Heart left ventricle (tissue), 16 donors: ENCODE data around the gene TFPT. TPM values are rescaled to one million over a fixed set of nuclear protein-coding genes. Genes with fewer than 3 reads are reported as not detected.

ENCODE experiments used
- ATAC-seq, 4 donors: fragments of 200-7000 bp; cut with Tn5 transposase; one replicate each; pipeline ENCODE4 v1.9.1; 2020 to 2022; ENCODE audit warnings: moderate library complexity in 4 of 4, mild to moderate bottlenecking in 3 of 4, moderate number of reproducible peaks in 1 of 4
- DNase-seq, 5 donors: peaks; one replicate each; pipeline ENCODE4 v3.0.0-alpha.2; 2020
- H3K27ac ChIP-seq, 12 donors: fragments of 200-600 bp; sonication (generic) in 4 of 12; one replicate each; pipeline versions ENCODE4 v1.5.0 to v1.8.0; 2016 to 2022; ENCODE audit warnings: mild to moderate bottlenecking in 2 of 12
- H3K27me3 ChIP-seq, 9 donors: fragments of 200-600 bp; sonication (generic) in 2 of 9; one replicate each; pipeline versions ENCODE4 v1.5.1 to v1.8.0; 2016 to 2022; ENCODE audit warnings: mild to moderate bottlenecking in 3 of 9
- H3K36me3 ChIP-seq, 9 donors: fragments of 200-600 bp; sonication (generic) in 2 of 9; one replicate each; pipeline versions ENCODE4 v1.5.0 to v1.8.0; 2018 to 2022; ENCODE audit warnings: mild to moderate bottlenecking in 2 of 9
- H3K4me1 ChIP-seq, 12 donors: fragments of 200-600 bp; sonication (generic) in 4 of 12; one replicate each; pipeline versions ENCODE4 v1.5.0 to v1.8.0; 2016 to 2022; ENCODE audit warnings: mild to moderate bottlenecking in 3 of 12
- H3K4me3 ChIP-seq, 12 donors: fragments of 200-600 bp; sonication (generic) in 4 of 12; one replicate each; pipeline versions ENCODE4 v1.5.0 to v1.8.0; 2017 to 2022; ENCODE audit warnings: mild to moderate bottlenecking in 9 of 12, moderate library complexity in 4 of 12
- H3K9me3 ChIP-seq, 12 donors: fragments of 200-600 bp; sonication (generic) in 4 of 12; one replicate each; pipeline versions ENCODE4 v1.5.0 to v1.8.0; 2016 to 2022; ENCODE audit warnings: mild to moderate bottlenecking in 1 of 12
- CTCF ChIP-seq, 12 donors: fragments of 200-600 bp; sonication (generic) in 4 of 12; IDR thresholded peaks; one replicate each; pipeline versions ENCODE4 v1.5.0 to v1.8.0; 2018 to 2022; ENCODE audit warnings: antibody characterized with exemption in 12 of 12, mild to moderate bottlenecking in 5 of 12
- POLR2A ChIP-seq, 2 donors: fragments of 450-650 bp; IDR thresholded peaks; one replicate each; pipeline ENCODE4 v1.6.1; 2017; ENCODE audit warnings: antibody characterized with exemption in 2 of 2, mild to moderate bottlenecking in 2 of 2, moderate library complexity in 2 of 2
- WGBS, 4 donors: extraction: QIAGEN DNeasy Blood & Tissue Kit in 2 of 4; methylation state at CpG; one replicate each; pipeline versions ENCODE4 v1.1.5 to v1.1.7; 2013 to 2018; 5-methylcytosine and 5-hydroxymethylcytosine counted together
- intact Hi-C, 10 donors: fragments of 100-400 bp; cut with DNase I; formaldehyde crosslinking; loops; one replicate each; pipeline versions ENCODE4 v1.11.1 to v1.14.2; 2022
- long read RNA-seq, 3 donors: library from polyadenylated mRNA; unstranded; transcript quantifications; one replicate each; pipeline ENCODE4 v2.0.0, GENCODE V29; 2020 to 2021
- polyA plus RNA-seq, 2 donors: library from polyadenylated mRNA; stranded (reverse); fragments of 200-250 nt; gene quantifications; one replicate each; pipeline ENCODE4 v1.2.3, GENCODE V29; 2013
- total RNA-seq, 9 donors: library from RNA; depleted of rRNA in 2 of 9; stranded (reverse); fragments of >200 nt in 2 of 9; fragmentation: NEBNext Ultra II Directional in 3 of 9; extraction: Animal tissue kit (Norgen Biotek cat#: 25700) in 3 of 9; gene quantifications; one replicate each; pipeline versions ENCODE4 v1.1.0 to v1.2.4, GENCODE V29; 2016 to 2023
- donor health status: ischemic (EF 13 %, LVEDD 7.1; RV severe dilation, severe dysfunction).
- donor health status: healthy with polysubstance abuse.
- donor health status: DM: no; HTN: yes; CAD: no.
- donor health status: DM: no; HTN: no; CAD: no.
- donor health status: ischemic (EF 25% LVEDD 6.9; RV normal size, moderate dysfunction).
- donor health status: ischemic (EF 25% LVEDD 5.7; RV mildly dilated, moderate dysfunction).
- donor health status: healthy.
- donor health status: DM: yes; HTN: yes; CAD: no.
- donor health status: ischemic (EF 35%, LVEDD 5.7; RV mildly dilated, moderate dysfunction).
- donor health status: nonischemic (EF 11% LVEDD 7.7; RV severe dilation, severe dysfunction).
- donor health status: DM: yes; HTN: yes; CAD: no.
- donor health status: PGD.
- donor health status: ischemic (EF 29% LVEDD 5.4; RV normal size, mild dysfunction).
- donor health status: nonischemic (EF 23%, LVEDD 6.1; RV moderate dilation, normal function).

TFPT gene, protein sequence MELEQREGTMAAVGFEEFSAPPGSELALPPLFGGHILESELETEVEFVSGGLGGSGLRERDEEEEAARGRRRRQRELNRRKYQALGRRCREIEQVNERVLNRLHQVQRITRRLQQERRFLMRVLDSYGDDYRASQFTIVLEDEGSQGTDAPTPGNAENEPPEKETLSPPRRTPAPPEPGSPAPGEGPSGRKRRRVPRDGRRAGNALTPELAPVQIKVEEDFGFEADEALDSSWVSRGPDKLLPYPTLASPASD
- 10 to 100 TPM in 8 of 9 donors, 1 to 10 TPM in 1; 9.6 to 23.1 (median 12.5) TPM for total RNA-seq
- 10 to 100 TPM; 26.0 to 26.5 TPM for polyA plus RNA-seq
- long read RNA-seq, donor 1, transcript TFPT-203 (6 exons, 1,205 nt) = major isoform, 6 of 11 reads
- long read RNA-seq, donor 1, partial matches to known transcripts = 1 of 11 reads
- long read RNA-seq, donor 1, other reads (novel, unspliced or antisense) = 4 of 11 reads
- long read RNA-seq, donor 2, transcript TFPT-203 (6 exons, 1,205 nt) = major isoform, 7 of 13 reads
- long read RNA-seq, donor 2, partial matches to known transcripts = 0 of 13 reads
- long read RNA-seq, donor 2, other reads (novel, unspliced or antisense) = 6 of 13 reads
- long read RNA-seq, donor 3, transcript TFPT-203 (6 exons, 1,205 nt) = major isoform, 5 of 5 reads
- long read RNA-seq, donor 3, partial matches to known transcripts = 0 of 5 reads
- long read RNA-seq, donor 3, other reads (novel, unspliced or antisense) = 0 of 5 reads

- peak; percentile 93 to 96 (median 94) for ATAC-seq
- Histone ChIP-seq H3K9me3 (no peaks in the 10 kb centered on the region), H3K27ac (peak within 1 kb of the TSS; percentile 78 to 95 (median 92)), H3K4me1 (peaks cover 4 to 26% (median 22%) of the 10 kb centered on the region in 12 donors), H3K27me3 (no peaks in the 10 kb centered on the region), H3K36me3 (peaks cover 3 to 45% (median 34%) of the 10 kb centered on the region in 9 donors), H3K4me3 (peak within 1 kb of the TSS; percentile 57 to 99 (median 80))
- TF ChIP-seq POLR2A (IDR thresholded peaks at IDR 0.05) (peak in 1 of 2 donors; percentile 47), CTCF (IDR thresholded peaks at IDR 0.05) (no peak)
- DNase-seq = peak; percentile 96 to 98 (median 98)
- intact Hi-C loops = loop anchor here in 2 of 10 donors (1.0 kb wide), 2 partner anchors 13 to 22 kb away; partner anchors contain the start of genes NDUFA3 (in 2 of the 2) and CNOT3 (in 1 of the 2)
- WGBS, 4 donors = 0 to 1% (median 0%) methylated on average over 59 to 60 of the region's 60 CpGs
Measured at GRCh38 chr19:54115109-54116063, at the start of gene TFPT, which contains the start of gene PRPF31. TSS of gene TFPT (minus strand) at chr19:54115657. CDS start at chr19:54115269, 388 bp downstream. TSS of gene PRPF31 (plus strand) at chr19:54115754. CDS start at chr19:54118279, 2,525 bp downstream.

- Histone ChIP-seq H3K27me3 (peaks cover 0 to 16% (median 2%) of the 10 kb centered on the region in 9 donors), H3K36me3 (no peaks in the 10 kb centered on the region), H3K27ac (no peak overlapping the region), H3K4me1 (peaks cover 0 to 50% (median 24%) of the 10 kb centered on the region in 12 donors), H3K9me3 (no peaks in the 10 kb centered on the region), H3K4me3 (no peak overlapping the region)
- DNase-seq (no peak), ATAC-seq (no peak)
- no peak for TF ChIP-seq CTCF (IDR thresholded peaks at IDR 0.05)
- TF ChIP-seq POLR2A (IDR thresholded peaks at IDR 0.05) = no peak
- 89 to 92% (median 91%) methylated on average over 25 of the region's 25 CpGs for WGBS, 4 donors
- intact Hi-C loops = loop anchor here in 1 of 10 donors (5.0 kb wide), 1 partner anchor 37 kb away; the partner anchor contains the start of gene RPS9
Measured at GRCh38 chr19:54165222-54165621, 49.8 kb upstream of the TFPT start.

DNA sequence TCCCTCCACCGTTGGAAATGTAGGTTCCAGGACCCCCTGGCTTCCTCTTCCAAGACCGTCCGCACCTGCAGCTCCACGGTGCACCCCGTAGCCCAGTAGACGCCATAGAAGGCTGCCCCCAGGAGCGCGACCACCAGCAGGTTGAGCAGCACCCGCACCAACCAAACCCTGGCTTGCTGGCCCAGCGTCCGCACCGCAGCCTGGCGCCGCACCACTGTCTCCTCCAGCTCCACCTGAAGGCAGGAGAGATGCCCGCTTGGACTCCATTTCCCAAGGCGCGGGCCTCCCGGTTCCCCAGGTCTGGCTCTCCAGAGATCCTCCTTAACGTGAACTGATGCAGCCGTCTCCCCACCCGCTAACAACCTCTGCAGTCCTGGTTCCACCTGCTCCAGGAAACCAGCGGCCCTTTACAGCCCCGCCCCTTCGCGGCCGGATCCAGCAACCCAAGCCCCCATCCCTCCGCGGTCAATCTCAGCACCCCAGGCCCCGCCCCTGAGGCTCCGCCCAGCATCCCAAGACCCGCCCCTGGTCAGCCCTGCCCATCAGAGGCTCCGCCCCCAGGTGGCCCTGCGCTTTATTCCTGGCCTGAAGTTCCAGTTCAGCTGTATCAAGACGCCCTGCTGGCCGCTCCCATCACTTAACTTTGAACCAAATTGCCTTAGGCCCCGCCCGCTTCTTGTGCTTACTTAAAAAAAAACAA, 49.1 kb upstream of the TFPT start:
- DNase-seq (peak in 4 of 5 donors; percentile 55 to 91 (median 84)), ATAC-seq (peak in 2 of 4 donors; percentile 12 to 16)
- peaks cover 0 to 52% (median 25%) of the 10 kb centered on the region in 12 donors for H3K4me1 ChIP-seq
- no peak for TF ChIP-seq CTCF (IDR thresholded peaks at IDR 0.05)
- peak in 1 of 2 donors; percentile 35 for TF ChIP-seq POLR2A (IDR thresholded peaks at IDR 0.05)
- peak overlapping the region in 5 of 12 donors; percentile 21 to 56 (median 30) for H3K4me3 ChIP-seq
- no peaks in the 10 kb centered on the region for H3K36me3 ChIP-seq
- H3K27ac ChIP-seq = no peak overlapping the region
- intact Hi-C loops = loop anchor here in 1 of 10 donors (5.0 kb wide), 1 partner anchor 38 kb away; the partner anchor contains the start of gene RPS9
- H3K9me3 ChIP-seq = no peaks in the 10 kb centered on the region
- 8 to 13% (median 11%) methylated on average over 27 to 37 of the region's 37 CpGs for WGBS, 4 donors
- peaks cover 0 to 16% (median 2%) of the 10 kb centered on the region in 9 donors for H3K27me3 ChIP-seq
